Right forelimb (tissue), 1 donor: ENCODE measurements around the gene ZNF804A.

Experiments used
- DNase-seq: peaks from one replicate; pipeline ENCODE4 v3.0.0-alpha.2; 2018

ZNF804A gene

GRCh38 chr2:184971546-184972068 lies 373.3 kb downstream of the ZNF804A start:
- no peak for DNase-seq
